CD4-positive, alpha-beta T cell treated with Interleukin-6 for 4 hours (primary cell): ENCODE measurements around the gene ADD2.

ENCODE experiments used
- DNase-seq: peaks from one replicate; pipeline ENCODE4 v3.0.0-alpha.2; 2020; ENCODE audit warnings: mixed read lengths

The ADD2 gene

DNA sequence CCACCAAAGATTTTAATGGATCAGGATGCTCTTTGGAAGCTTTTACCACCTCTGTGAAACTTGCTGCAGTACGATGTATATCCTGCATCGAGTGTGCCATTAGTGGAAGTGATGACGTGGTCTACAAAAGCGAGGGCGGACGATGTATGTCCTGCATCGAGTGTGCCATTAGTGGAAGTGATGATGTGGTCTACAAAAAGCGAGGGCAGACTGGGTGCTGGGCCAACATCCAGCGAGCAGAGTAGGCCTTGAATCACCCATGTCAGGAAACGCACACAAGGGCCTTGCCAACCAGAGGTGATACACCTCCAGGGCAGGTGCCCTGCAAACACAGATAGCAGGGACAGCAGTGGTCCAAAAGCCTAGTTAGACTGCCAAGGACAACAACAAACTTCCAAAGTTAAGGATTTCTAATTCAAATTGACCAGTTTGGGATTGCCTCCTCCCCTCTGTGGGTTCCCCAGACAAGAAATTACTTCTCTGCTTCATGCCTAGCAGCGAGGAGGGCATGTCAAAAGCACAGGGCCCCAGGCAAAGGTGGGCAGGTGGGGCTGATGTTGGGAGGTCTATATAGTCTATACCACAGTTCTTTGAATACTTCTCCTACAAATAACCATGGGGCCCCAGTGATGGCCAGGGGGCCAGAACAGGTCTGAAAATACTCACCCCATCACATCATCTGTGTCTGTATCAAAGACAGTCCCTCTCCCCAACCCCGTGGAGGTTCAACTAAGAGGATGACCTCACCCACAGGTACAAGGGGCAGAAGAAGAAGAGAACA lies 70.2 kb downstream of the ADD2 start:
- no peak for DNase-seq

DNA sequence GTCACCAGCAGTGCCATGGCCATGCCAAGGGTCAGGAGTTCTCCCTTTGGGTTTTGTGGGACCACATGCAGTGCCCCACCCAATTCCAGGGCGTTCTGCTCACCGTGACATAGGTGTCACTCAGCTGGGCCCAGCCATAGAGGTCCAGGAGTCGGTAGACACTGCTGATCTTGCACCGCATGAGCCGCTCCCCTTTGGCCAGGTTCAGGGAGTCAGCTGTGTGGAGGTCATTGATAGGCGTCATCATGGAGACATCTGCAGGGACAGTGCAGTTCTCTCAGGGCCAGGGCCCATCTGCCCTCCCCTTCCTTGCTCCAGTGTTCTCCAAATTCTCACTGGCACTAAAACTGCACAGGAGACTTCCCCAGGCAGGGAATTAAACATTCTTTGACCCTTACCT lies 71.9 kb downstream of the ADD2 start:
- DNase-seq, result no peak

DNA sequence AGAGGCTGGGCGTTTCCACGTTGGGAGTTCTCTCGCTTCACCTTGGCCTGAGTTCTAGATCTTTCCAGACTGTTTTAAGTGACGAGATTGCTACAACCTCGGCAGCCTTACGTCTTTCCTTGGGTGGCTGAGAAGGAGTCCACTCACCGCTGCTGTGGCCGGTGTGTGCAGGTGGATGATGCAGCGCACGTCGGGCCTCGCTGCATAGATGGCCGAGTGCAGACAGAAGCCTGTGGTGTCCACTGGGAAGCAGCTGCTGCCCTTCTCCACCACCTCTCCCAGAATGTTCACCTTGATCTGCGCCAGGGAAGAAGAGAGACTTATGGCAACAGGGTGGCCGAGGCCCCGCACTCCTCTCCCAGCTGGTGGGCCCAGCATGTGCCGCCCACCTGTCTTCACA lies 75.7 kb downstream of the ADD2 start:
- DNase-seq, result no peak

DNA sequence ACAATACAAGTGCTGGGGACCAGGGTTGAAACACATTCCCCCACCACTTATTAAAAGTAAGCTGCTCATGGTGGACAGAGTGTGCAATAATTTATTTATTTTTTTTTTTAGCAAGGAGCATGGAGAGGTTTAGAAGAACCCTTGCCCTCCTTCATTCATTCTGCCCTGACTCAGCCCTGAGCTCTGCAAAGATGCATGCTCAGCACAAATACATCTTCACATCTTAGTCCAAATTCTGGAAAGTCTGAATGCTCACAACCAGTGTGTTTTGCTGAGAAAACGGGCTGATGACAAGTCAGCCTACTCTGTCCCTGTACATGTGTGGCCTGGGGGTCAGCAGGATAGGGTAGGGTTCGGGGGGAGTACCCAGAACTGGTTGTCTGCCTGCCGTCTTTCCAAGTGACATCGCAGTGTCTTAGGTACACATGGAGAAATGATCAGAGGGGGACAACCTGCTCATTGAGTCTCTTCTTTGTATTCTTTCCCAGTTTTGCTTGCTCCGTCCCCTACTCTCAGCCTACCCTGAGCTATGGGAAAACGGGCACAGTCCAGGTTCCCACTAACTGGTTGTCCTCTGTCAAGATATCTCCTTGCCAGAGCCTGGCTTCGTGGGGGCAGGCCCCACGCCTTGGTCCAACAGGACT lies 76.4 kb downstream of the ADD2 start:
- DNase-seq, result no peak

DNA sequence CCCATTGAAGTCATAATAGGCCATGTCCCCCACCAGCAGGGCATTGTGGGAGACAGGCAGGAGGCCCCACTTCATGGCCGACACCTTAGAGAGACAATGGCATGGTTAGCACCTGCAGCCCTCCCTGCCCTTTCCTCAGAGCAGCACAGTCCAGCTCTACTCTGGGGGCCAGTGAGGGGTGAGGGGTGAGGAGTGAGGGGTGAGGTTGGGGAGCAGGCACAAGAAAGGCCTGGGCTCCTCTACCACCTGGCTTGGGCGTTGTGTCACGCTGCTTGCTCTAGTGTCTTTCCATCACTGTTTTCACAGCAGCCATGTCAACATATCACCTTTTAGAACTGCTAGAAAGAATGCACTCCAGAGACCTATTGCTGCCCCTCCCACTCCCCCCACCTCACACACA lies 77.2 kb downstream of the ADD2 start:
- DNase-seq, result no peak

DNA sequence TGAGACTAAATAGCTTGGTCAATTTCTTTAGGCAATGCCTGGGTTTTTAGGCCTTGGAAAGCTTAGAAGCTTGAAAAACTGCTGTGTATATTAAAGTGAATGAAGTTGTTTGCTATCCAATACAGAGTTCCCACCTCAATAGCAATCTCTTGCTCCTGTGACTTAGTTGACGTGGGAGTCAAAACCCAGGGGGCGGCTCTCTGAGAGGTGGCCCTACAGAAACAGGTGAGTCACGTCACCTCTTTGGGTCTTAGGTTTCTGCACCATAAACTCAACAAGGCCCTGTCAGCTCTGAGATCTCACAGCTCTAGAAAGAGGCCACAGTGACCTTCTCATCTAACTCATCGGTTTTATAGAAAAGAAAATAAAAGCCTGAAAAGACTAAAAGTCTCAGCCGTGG lies 79.6 kb downstream of the ADD2 start:
- no peak for DNase-seq

DNA sequence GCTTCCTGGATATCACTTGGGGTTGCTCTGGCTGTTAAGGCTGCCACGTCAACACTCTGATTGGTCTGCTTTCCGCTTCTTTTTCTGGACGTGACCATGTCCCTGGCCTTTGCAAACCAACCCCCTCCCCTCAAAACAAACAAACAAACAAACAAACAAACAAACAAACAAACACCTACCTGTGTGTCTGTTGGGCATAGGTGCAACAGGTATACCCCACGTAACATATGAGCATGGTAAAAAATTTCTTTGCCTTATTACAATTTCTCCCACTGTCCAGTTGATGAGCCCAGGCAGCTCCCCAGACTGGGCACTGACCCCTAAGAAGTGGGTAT lies 80.6 kb downstream of the ADD2 start:
- DNase-seq, result no peak

DNA sequence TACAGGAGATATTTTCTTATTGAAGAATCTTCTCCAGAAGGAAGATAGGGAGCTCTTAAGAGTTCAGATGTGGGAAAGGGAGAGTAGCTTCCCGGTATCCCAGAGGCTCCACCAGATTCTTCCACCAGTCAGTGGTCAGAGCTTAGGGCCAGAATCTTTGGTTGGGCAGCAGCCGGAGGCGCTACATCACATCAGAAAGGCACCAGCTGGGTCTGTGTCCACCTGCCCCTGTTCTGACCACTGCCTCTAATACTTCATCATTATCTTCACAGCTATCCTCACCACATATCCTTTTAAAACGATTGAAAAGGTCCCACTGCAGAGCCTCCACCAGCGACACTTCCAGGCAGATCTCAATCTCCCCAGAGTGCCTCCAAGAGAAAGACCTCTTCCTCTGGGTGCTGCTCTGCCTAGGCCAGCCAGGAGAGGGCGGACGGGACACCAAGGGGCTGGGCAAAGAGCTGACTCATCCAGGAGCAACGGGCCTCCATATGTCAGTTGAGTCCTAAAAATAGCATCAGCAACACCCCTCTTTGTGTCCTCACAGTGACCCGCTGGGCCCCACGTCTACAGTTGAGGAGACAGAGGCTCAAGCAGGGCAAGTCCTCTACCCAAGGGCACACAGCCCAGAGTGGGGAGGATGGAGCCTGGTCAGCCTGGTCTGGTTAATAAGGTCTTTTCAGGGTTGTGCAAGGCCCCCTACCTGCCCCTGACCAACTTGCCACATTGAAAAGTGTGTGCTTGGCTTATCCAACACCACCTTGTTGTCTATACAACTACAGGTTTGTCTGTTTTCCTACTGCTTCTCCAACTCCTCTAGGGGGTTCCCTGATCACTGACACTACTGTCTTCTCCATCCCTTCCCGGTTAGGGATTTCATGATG lies 81.2 kb downstream of the ADD2 start:
- peak; percentile 10 for DNase-seq

DNA sequence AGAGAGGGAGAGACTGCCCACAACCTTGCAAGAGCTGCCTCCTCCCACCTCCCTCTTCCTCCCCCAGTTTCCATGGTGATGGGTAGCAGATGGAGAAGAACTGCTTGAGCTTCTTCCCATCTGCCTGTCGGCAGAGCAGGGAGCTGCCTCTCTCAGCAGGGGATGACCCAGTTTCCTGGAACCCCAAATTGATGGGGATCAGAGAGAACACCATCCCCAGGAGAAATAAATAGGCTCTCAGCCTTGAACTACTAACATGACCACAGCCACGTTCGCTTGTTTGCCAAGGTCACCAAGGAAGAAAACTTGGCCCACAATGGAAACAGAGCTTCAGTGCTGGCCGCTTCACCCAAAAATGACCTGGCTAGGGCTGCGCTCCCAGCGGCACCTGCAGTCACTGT lies 82.2 kb downstream of the ADD2 start:
- DNase-seq, result no peak

DNA sequence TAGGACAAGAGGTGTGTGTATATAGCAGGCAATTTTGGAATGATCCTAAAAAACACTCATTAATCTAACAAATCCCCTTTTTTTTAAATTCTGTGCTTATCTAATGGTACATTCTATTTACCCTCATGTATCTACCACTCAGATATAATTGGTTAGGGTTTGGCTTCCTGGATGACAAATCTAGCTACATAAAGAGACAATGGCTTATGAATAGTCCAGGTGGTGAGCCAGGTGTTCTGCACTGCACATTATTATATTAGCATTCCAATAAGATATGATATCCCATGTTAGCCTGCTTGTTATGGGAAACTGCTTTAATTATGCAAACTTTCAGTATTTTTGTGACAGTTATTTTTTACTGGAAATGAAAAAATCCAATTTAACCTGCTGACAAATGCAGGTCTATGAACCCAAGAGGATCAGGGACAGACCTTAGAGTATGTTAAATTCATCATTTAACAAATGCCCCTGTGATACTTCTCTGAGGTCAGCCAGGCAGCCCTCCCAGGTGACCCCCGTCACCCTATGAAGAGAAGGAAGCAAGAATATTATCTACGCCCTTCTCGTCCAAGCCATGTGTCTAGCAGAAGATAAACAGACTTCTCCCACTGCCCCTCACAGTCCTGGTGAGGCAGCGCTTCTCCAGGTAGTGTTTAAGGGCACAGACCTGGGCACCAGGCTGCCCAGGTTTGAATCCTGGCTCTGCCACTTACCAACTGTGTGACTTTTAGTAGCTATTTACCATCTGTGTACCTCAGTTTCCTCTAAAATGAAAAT lies 83.0 kb downstream of the ADD2 start:
- DNase-seq, result no peak

DNA sequence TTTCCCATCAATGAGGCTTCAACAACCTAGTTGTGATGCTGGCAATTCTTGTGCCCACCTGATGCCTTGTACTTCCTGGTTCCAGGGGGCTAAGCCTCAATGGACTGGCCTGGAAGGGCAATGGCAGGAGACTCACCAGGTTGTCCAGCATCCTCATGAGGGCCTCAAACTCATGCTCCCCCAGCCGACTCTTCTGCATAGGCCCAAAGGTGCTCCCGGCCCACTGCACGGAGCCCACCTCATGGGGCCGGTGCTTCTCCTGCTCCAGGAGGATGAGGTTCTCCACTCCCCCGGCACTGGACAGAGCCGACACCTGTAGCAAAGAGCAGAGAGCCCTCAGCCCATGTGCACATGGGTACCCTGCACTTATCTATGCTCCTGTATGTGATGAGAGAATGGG lies 84.5 kb downstream of the ADD2 start:
- no peak for DNase-seq

DNA sequence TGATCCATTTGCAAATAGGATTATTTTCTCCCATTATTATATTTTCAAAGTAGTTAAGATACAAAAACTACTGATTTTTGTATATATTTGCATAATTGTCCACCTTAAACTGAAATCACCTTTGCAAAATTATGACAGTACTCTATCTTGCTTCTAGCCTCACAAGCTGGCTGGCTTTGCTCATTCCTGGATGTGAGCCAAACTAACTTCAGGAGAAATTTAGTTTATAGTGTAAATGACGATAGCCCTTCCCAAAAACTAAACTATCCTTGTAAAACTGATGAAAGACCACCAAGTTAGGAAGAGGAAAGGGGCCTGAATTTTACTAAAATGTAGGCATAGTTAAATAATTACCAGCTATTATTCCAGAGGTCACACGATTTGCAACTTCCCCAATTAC lies 87.3 kb downstream of the ADD2 start:
- DNase-seq, result no peak

DNA sequence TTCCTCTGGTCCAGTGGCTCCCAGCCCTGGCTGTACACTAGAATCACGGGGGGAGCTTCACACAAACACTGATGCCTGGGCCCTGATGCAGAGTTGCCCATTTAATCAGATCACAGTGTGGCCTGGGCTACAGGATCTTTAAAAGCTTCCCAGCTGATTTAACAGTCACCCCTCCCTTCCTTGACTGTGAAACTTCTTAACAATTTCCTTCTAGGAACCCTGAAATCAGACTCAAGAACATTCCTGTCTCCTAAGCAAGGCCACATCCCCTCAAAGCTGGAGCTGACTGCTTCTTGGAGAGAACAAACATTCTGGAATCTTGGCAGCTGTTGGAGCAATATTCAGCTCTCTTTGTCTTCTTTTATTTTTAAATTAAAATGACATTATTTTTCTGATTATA lies 88.7 kb downstream of the ADD2 start:
- DNase-seq, result no peak

DNA sequence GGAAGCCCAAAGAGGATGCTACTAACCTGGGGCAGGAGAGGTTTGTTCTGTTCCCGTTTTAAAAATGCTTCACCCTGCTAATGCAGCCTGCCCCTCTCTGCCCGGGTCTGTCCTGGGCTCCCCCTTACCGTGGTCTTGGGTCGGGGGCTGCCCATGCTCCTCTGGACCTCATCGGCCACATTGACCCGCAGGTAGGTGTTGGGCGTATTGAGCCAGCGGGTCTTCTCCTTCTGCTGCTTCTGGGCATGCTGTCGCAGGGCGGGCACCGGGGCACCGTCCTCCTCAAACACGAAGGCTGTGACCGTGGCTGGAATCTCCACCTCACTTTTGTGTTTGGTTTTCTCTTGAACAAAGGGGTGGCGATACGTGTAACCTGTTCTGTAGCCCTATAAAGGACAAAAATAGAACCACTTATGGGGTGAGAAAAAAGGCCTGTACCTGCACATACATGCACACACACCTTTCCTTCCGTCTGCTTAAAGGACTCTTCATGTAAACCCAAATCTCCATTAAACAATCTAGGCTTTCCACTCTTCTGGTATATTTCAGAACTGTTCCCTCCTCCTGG lies 89.3 kb downstream of the ADD2 start:
- no peak for DNase-seq

DNA sequence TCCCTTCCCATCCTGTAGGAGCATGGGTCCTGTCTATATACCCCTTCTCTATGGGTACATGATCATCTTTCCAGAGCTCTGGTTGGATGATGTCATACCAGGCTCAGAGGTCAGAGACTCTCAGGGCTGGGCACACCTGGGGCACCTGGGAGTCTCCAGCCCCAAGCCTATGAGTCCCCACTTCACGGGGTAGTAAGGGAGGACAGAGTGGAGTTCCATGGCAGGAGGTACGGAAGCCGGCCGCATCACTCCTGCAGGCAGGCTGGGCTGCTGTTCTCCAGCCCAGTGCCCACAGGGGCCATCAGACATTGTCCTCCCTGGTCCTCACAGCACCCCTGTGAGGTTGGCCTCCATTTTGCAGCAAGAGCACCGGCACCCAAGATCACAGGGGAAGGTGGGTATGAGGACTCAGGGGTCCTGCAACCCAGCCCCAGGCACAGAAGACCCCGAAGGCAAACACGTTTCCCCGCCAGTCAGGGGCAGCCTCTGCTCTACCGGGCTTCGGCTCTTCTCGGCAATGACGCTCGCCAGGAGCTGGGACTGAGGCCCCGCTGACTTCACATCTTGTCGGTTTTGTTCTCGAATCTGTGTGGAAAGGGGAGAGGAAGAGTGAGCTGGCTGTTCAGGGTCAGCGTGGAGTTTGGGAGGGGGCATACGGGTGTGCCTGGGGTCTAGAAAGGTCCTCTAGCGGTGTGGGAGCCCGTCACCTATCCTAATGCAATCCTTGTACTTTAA lies 91.5 kb downstream of the ADD2 start:
- DNase-seq, result no peak

DNA sequence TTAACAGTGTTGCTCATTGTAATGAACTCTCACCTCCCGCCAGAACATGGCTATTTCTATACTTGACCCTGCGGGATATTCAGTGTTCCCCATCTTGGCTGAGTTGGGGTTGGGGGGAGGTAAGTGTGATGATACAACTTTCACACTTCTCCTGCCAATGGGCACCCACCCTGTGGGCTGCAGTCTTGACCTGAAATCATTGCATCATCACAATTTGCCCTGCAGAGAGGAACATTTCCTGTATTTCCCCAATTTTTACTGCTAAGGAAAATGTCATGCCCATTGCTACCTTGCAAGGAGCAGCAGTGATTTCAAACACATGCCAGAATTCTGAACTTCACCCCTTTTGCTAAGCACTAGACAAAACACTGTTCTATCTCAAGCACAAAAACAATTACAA lies 92.1 kb downstream of the ADD2 start:
- no peak for DNase-seq

DNA sequence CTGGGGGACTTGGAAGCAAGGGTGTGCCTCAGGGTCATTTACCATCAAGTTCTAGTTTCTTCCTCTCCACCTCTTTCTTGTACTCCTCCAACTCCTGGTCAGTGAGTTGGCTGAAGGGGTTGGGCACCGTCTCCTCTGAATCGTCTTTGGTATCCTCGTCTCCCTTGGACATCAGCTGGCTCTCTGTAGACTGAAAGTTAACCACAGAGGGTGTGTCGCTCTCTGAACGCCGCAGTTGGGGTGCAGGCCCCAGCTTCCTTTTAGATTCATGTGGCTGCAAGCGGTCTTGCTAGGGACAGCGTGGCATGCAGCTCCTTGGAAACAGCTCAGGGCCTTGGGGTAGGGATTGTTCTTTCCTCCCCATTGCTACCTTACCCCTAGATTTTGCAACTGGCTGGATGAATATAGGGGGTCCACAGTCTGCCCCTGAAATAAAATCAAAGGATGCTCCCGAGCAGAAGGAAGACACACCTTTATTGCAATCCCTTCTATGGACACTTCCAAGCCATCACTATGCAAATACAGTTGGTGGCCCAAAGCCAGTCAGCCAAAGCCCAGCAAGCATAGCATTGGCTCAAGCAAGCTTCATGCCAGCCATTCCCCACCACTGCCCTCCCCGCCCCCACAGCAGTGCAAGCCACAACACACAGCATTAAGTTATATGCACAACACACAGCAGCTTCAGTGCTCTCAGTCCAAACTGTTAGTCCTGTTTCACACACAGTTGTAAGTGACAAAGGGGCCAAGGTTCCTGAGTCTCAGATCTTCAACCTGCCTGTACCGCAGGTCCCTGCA lies 93.2 kb downstream of the ADD2 start:
- no peak for DNase-seq

DNA sequence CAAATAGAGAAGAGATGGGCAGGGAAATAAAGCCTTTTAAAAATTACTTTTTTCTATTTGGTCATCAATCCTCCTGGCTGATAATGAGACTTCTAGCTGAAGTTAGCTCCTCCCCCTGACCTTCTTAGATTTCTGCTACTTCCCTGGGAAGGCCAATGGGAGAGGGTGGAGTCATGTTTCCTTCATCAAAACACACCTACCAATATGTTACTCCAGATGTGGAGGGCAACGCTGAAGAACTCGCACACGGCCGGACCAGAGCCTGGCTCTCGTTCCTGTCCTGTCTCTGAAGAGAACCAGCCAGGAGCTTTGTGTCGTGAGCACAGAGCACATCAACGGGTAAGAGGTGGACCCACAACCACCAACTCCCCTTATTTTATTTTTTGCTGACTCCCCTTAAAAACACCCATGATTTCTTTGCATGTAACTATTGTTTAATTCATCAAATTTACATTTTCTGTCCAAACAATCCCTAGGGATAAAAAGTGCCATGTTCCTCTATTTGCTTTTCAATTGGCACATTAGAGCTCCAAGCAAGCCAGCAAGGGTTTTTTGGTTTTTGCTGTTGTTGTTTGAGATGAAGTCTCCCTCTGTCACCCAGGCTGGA lies 94.9 kb downstream of the ADD2 start:
- DNase-seq, result no peak

DNA sequence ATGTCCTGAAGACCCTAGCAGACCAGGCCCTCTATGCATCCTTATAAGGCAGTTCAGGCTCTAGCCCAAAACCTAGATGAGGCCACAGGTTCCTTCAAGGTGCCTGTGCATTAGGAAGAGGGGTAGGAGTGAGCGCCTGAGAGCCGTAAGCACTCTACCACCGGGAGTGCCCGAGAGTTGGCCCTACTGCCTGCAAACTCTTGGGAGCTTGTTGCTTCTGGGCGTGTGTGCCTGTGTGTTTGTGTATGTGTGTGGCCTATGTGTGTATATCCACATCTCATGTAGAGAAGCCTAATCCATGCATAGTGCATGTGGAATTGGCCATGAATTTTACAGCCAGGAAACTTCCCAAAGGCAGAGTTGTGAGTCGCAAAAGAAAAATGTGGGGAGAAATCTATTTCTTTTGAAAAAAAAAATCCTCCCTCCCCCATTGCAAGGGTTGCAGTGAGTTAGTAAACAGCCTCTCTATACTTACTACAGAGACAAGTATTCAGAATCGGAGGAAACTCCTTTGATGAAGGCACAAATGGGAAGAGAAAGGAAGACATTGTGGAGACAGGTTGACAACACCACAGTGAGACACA lies 96.8 kb downstream of the ADD2 start:
- DNase-seq, result no peak

DNA sequence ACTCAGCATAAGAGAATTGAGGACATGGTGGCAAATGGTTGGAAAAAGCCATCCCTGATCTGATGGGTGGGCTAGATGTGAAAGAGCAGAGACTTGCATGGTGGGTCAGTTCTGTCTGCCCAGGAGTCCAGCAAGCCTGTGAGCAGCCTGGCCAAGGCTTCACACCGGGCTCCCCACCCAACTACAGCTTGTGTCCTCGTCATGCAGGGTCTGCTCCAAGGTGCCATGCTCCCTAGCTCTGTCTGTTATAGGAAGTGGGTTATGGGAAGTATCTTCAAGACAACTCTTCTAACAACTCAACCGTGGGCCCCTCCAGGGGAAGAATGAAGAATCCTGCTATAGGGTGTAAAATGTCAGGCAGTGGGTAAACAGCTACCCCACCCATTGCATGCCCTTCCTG lies 97.4 kb downstream of the ADD2 start:
- no peak for DNase-seq
